ENCODE measurements around the gene CHST9. TPM values are rescaled to one million over a fixed set of nuclear protein-coding genes. Genes with fewer than 3 reads are reported as not detected.

Gene CHST9
- total RNA-seq, 1 experiment from 2014 or later: 3.5 TPM

- no peak overlapping the region for H4K5ac ChIP-seq (ENCODE audit: insufficient read length, low read depth, low read length)
- Mint-ChIP-seq H3K9me3 (no peaks in the 10 kb centered on the region; a peak in 1 of 5 replicates), H3K4me1 (peaks cover 13% of the 10 kb centered on the region in 2 experiments), H3K4me3 (no peak overlapping the region), H3K27me3 (ENCODE audit: low read depth) (peaks cover 1% of the 10 kb centered on the region; the same call in 1 of the 2 replicates), H3K36me3 (ENCODE audit: insufficient read depth in 1 of 3, low read depth in 3 of 3) (no peaks in the 10 kb centered on the region; a peak in 1 of 7 replicates), H3K27ac (no peak overlapping the region)
- H3K9me3 ChIP-seq (ENCODE audit: control insufficient read depth, low read depth, low read length): no peaks in the 10 kb centered on the region
- H4K8ac ChIP-seq (replicated peaks; ENCODE audit: insufficient read length, low read depth, low read length): no peak overlapping the region
- no peak overlapping the region for H2BK15ac ChIP-seq (ENCODE audit: low read depth, low read length)
- H3K23ac ChIP-seq (ENCODE audit: insufficient read length, low read depth, low read length): no peak overlapping the region
- no peak overlapping the region for H3K9ac ChIP-seq (ENCODE audit: extremely low read depth, insufficient read length, low read length)
- H3K79me2 ChIP-seq (ENCODE audit: insufficient read depth, low read length): no peaks in the 10 kb centered on the region
- H2AFZ ChIP-seq (ENCODE audit: low read length): no peak overlapping the region
- no peak overlapping the region for H3K56ac ChIP-seq (ENCODE audit: insufficient read length, low read depth, low read length)
- H3K79me1 ChIP-seq (ENCODE audit: insufficient read depth, low read depth, low read length, poor library complexity, severe bottlenecking): no peaks in the 10 kb centered on the region
- no peak overlapping the region for H3K27ac ChIP-seq (ENCODE audit: insufficient read length, low read depth, low read length)
- H3K23me2 ChIP-seq (ENCODE audit: insufficient read length, low read depth, low read length, poor library complexity, severe bottlenecking): no peaks in the 10 kb centered on the region
- H2AK5ac ChIP-seq (ENCODE audit: insufficient read length, low read length): no peak overlapping the region
- H4K91ac ChIP-seq (ENCODE audit: insufficient read length, low read depth, low read length): no peak overlapping the region
- no peak overlapping the region for H3T11ph ChIP-seq (ENCODE audit: low read length)
- no peak overlapping the region for H3K4ac ChIP-seq (ENCODE audit: low read depth, low read length)
- TF ChIP-seq, protein P1, sequence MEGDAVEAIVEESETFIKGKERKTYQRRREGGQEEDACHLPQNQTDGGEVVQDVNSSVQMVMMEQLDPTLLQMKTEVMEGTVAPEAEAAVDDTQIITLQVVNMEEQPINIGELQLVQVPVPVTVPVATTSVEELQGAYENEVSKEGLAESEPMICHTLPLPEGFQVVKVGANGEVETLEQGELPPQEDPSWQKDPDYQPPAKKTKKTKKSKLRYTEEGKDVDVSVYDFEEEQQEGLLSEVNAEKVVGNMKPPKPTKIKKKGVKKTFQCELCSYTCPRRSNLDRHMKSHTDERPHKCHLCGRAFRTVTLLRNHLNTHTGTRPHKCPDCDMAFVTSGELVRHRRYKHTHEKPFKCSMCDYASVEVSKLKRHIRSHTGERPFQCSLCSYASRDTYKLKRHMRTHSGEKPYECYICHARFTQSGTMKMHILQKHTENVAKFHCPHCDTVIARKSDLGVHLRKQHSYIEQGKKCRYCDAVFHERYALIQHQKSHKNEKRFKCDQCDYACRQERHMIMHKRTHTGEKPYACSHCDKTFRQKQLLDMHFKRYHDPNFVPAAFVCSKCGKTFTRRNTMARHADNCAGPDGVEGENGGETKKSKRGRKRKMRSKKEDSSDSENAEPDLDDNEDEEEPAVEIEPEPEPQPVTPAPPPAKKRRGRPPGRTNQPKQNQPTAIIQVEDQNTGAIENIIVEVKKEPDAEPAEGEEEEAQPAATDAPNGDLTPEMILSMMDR (conservative IDR thresholded peaks at IDR 0.05): no peak
- no peak for DNase-seq
- no peak overlapping the region for H2BK120ac ChIP-seq (ENCODE audit: low read depth, low read length, poor library complexity, severe bottlenecking)
- H3K18ac ChIP-seq (ENCODE audit: insufficient read length, low read depth, low read length): no peak overlapping the region
- H2BK20ac ChIP-seq (ENCODE audit: low read depth, low read length, poor library complexity, severe bottlenecking): no peak overlapping the region
- no CpG with 5 or more reads among the region's 2 CpGs for WGBS (ENCODE audit: extremely low coverage, insufficient read length, low lambda C conversion rate)
- H2BK5ac ChIP-seq (ENCODE audit: insufficient read length, low read length): no peak overlapping the region
- no peaks in the 10 kb centered on the region for H4K20me1 ChIP-seq (ENCODE audit: control insufficient read depth, insufficient read depth, insufficient read length)
- no peak overlapping the region for H2BK12ac ChIP-seq (ENCODE audit: insufficient read length, low read depth, low read length)
- H3K27me3 ChIP-seq (ENCODE audit: insufficient read depth, low read length): no peaks in the 10 kb centered on the region
- H3K4me2 ChIP-seq (ENCODE audit: insufficient read depth, insufficient read length, low read length): no peak overlapping the region
- no peak overlapping the region for H3K14ac ChIP-seq (ENCODE audit: insufficient read depth, low read length)
- H3K4me1 ChIP-seq (ENCODE audit: insufficient read depth, low read length): no peaks in the 10 kb centered on the region; the same call in 1 of the 2 replicates
Measured at GRCh38 chr18:27007880-27008279, 177.2 kb downstream of the CHST9 start.

Measured in H9 (cell line).